Smooth muscle cell (in vitro differentiated cells): ENCODE results near the gene COTL1. TPM values are rescaled to one million over a fixed set of nuclear protein-coding genes. Genes with fewer than 3 reads are reported as not detected.

Experiments used
- DNase-seq: peaks from one replicate; lab custom pipeline; 2025; ENCODE audit not compliant: unreplicated experiment; lab: John Stamatoyannopoulos, UW
- H2AFZ ChIP-seq: fragments of 200-600 bp; sonication (generic); 2 replicates; pipeline ENCODE4 v1.6.0; 2016; ENCODE audit warnings: antibody characterized with exemption, low read depth, mild to moderate bottlenecking
- H3F3A ChIP-seq: fragments of 200-600 bp; sonication (generic); 2 replicates; pipeline ENCODE4 v1.6.0; 2017; ENCODE audit warnings: antibody characterized with exemption, low read depth
- H3K27ac ChIP-seq: fragments of 200-600 bp; sonication (generic); 2 replicates; pipeline ENCODE4 v1.5.1; 2016; ENCODE audit warnings: low read depth, mild to moderate bottlenecking
- H3K27me3 ChIP-seq: fragments of 200-600 bp; sonication (generic); 2 replicates; pipeline ENCODE4 v1.6.1; 2016; ENCODE audit warnings: low read depth, mild to moderate bottlenecking
- H3K36me3 ChIP-seq: fragments of 200-600 bp; sonication (generic); 2 replicates; pipeline ENCODE4 v1.5.1; 2016; ENCODE audit warnings: low read depth
- H3K4me1 ChIP-seq: fragments of 200-600 bp; sonication (generic); 2 replicates; pipeline ENCODE4 v1.5.1; 2016; ENCODE audit warnings: low read depth
- H3K4me2 ChIP-seq: fragments of 200-600 bp; sonication (generic); 2 replicates; pipeline ENCODE4 v1.6.0; 2016; ENCODE audit warnings: mild to moderate bottlenecking
- H3K4me3 ChIP-seq: fragments of 200-600 bp; sonication (generic); 2 replicates; pipeline ENCODE4 v1.5.1; 2016; ENCODE audit warnings: mild to moderate bottlenecking
- H3K79me2 ChIP-seq: fragments of 200-600 bp; sonication (generic); 2 replicates; pipeline ENCODE4 v1.6.0; 2016; ENCODE audit warnings: low read depth, mild to moderate bottlenecking
- H3K9ac ChIP-seq: fragments of 200-600 bp; sonication (generic); 2 replicates; pipeline ENCODE4 v1.6.0; 2016; ENCODE audit warnings: low read depth
- H3K9me3 ChIP-seq: fragments of 200-600 bp; sonication (generic); replicated peaks from 2 replicates; pipeline ENCODE4 v1.5.1; 2016; ENCODE audit warnings: low read depth
- H4K20me1 ChIP-seq: fragments of 200-600 bp; sonication (generic); 2 replicates; pipeline ENCODE4 v1.6.0; 2016; ENCODE audit warnings: low read depth
- CTCF ChIP-seq: fragments of 200-600 bp; sonication (generic); IDR thresholded peaks from 2 replicates; pipeline ENCODE4 v1.5.1; 2017; ENCODE audit warnings: borderline replicate concordance, mild to moderate bottlenecking, antibody characterized with exemption; ENCODE audit not compliant: insufficient read depth, poor library complexity, severe bottlenecking
- WGBS: methylation state at CpG from one replicate; pipeline ENCODE4 v1.1.7; 2016; ENCODE audit warnings: low lambda C conversion rate; 5-methylcytosine and 5-hydroxymethylcytosine counted together
- polyA plus RNA-seq: library from polyadenylated mRNA; unstranded; fragments of >200 nt; fragmentation: Nextera tagmentation; extraction: Ambion mirVana; gene quantifications from 2 replicates; pipeline ENCODE4 v1.2.1, GENCODE V29; 2016
- total RNA-seq: library from RNA; depleted of rRNA; stranded (reverse); fragments of >200 nt; gene quantifications from 2 replicates; pipeline ENCODE4 v1.2.3, GENCODE V29; 2014

COTL1 gene
- total and polyA plus RNA-seq, 2 experiments from 2014 or later: 81.2 to 233 TPM

- Histone ChIP-seq H3K79me2 (no peaks in the 10 kb centered on the region), H2AFZ (no peak overlapping the region), H3K9me3 (no peaks in the 10 kb centered on the region), H3K4me3 (no peak overlapping the region), H3K27ac (no peak overlapping the region), H4K20me1 (no peaks in the 10 kb centered on the region), H3K4me2 (no peak overlapping the region), H3K4me1 (peaks cover 11% of the 10 kb centered on the region), H3K36me3 (no peaks in the 10 kb centered on the region), H3K27me3 (no peaks in the 10 kb centered on the region), H3K9ac (no peak overlapping the region), H3F3A (no peaks in the 10 kb centered on the region)
- 88% methylated on average over 14 of the region's 14 CpGs for WGBS
- DNase-seq: no peak
- TF ChIP-seq CTCF: no peak
These were observed 93.4 kb downstream of the COTL1 start for GRCh38 chr16:84524346-84524920.

DNA sequence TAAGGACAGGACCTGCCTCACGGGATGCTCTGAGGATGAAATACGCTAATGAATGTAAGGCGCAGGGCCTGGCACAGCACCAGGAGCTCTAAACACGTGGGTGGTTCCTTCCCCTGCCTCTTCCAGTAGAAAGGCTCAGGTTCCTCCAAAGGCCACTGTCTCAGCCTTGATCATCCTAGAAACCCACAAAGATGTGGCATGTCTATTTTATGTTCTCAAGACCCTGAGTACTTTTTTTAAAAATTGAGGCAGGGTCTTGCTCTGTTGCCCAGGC, 96.4 kb downstream of the COTL1 start:
- Histone ChIP-seq H3K79me2 (no peaks in the 10 kb centered on the region), H3F3A (no peaks in the 10 kb centered on the region), H3K4me3 (no peak overlapping the region), H3K27me3 (no peaks in the 10 kb centered on the region), H4K20me1 (no peaks in the 10 kb centered on the region), H3K9me3 (no peaks in the 10 kb centered on the region), H3K4me1 (peaks cover 2% of the 10 kb centered on the region), H3K4me2 (no peak overlapping the region), H3K36me3 (no peaks in the 10 kb centered on the region), H3K27ac (no peak overlapping the region), H2AFZ (no peak overlapping the region), H3K9ac (no peak overlapping the region)
- no peak for TF ChIP-seq CTCF
- DNase-seq: no peak
- WGBS: 93% methylated on average over 4 of the region's 4 CpGs

GRCh38 chr16:84520725-84521496, 97.0 kb downstream of the COTL1 start:
- Histone ChIP-seq H3K4me3 (no peak overlapping the region), H3K9me3 (no peaks in the 10 kb centered on the region), H3K4me2 (no peak overlapping the region), H2AFZ (no peak overlapping the region), H3K79me2 (no peaks in the 10 kb centered on the region), H3K27ac (no peak overlapping the region), H3K27me3 (no peaks in the 10 kb centered on the region), H3K36me3 (no peaks in the 10 kb centered on the region), H4K20me1 (no peaks in the 10 kb centered on the region), H3F3A (no peaks in the 10 kb centered on the region), H3K4me1 (no peaks in the 10 kb centered on the region), H3K9ac (no peak overlapping the region)
- WGBS: 80% methylated on average over 17 of the region's 17 CpGs
- TF ChIP-seq CTCF: no peak
- DNase-seq: no peak

DNA sequence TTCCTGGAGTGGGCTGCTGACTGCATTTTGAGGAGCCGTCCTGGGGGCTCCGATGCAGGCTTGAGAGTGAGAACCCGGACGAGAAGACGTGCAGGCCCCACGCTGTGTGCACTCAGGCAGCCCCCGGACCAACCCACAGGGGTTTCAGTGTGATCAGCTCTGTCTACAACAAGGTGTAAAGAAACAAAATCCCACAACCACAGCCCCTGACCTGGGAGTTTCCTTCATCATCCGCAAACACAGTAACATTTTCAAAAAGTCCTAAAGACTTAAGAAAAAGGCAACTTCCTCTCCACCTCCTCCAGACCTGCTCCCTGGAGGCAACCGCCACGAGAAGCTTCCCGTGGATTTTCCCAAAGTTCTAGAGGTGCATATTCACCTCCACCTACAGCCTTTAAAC, 98.0 kb downstream of the COTL1 start:
- Histone ChIP-seq H2AFZ (no peak overlapping the region), H3K4me3 (no peak overlapping the region), H3K27me3 (no peaks in the 10 kb centered on the region), H3K4me2 (no peak overlapping the region), H3K36me3 (no peaks in the 10 kb centered on the region), H3K27ac (no peak overlapping the region), H3F3A (no peaks in the 10 kb centered on the region), H3K9ac (no peak overlapping the region), H4K20me1 (no peaks in the 10 kb centered on the region), H3K9me3 (no peaks in the 10 kb centered on the region), H3K79me2 (no peaks in the 10 kb centered on the region), H3K4me1 (peaks cover under 1% of the 10 kb centered on the region)
- TF ChIP-seq CTCF: no peak
- DNase-seq: no peak
- WGBS: 89% methylated on average over 11 of the region's 11 CpGs
